Urinary bladder (tissue), 4 donors: ENCODE results near the gene MYLIP. TPM values are rescaled to one million over a fixed set of nuclear protein-coding genes. Genes with fewer than 3 reads are reported as not detected.

Experiments used
- DNase-seq: peaks from one replicate; pipeline ENCODE4 v3.0.0-alpha.2; 2015; ENCODE audit errors: extremely low spot score
- H3K27ac ChIP-seq: one replicate; pipeline ENCODE4 v1.5.1; 2013; ENCODE audit warnings: low read depth, mild to moderate bottlenecking, moderate library complexity
- H3K36me3 ChIP-seq: one replicate; pipeline ENCODE4 v1.6.1; 2013; ENCODE audit warnings: mild to moderate bottlenecking, moderate library complexity; ENCODE audit not compliant: insufficient read depth
- H3K4me1 ChIP-seq: one replicate; pipeline ENCODE4 v1.6.1; 2013; ENCODE audit warnings: mild to moderate bottlenecking, moderate library complexity; ENCODE audit not compliant: insufficient read depth
- H3K4me3 ChIP-seq: one replicate; pipeline ENCODE4 v1.5.1; 2013; ENCODE audit warnings: low read depth, low read length
- WGBS: extraction: QIAGEN DNeasy Blood & Tissue Kit; methylation state at CpG from one replicate; pipeline ENCODE4 v1.1.7; 2013; 5-methylcytosine and 5-hydroxymethylcytosine counted together
- polyA plus RNA-seq: library from polyadenylated mRNA; stranded (reverse); fragments of 200-250 nt; gene quantifications from one replicate; pipeline ENCODE4 v1.2.3, GENCODE V29; 2013
- total RNA-seq: library from RNA; depleted of rRNA; stranded (reverse); fragments of >200 nt; gene quantifications from one replicate; pipeline ENCODE4 v1.2.3, GENCODE V29; 2014
- donor health status: healthy with polysubstance abuse.
- donor health status: healthy.

MYLIP gene
- total and polyA plus RNA-seq, 2 donors, result 40.6 to 53.8 TPM

DNA sequence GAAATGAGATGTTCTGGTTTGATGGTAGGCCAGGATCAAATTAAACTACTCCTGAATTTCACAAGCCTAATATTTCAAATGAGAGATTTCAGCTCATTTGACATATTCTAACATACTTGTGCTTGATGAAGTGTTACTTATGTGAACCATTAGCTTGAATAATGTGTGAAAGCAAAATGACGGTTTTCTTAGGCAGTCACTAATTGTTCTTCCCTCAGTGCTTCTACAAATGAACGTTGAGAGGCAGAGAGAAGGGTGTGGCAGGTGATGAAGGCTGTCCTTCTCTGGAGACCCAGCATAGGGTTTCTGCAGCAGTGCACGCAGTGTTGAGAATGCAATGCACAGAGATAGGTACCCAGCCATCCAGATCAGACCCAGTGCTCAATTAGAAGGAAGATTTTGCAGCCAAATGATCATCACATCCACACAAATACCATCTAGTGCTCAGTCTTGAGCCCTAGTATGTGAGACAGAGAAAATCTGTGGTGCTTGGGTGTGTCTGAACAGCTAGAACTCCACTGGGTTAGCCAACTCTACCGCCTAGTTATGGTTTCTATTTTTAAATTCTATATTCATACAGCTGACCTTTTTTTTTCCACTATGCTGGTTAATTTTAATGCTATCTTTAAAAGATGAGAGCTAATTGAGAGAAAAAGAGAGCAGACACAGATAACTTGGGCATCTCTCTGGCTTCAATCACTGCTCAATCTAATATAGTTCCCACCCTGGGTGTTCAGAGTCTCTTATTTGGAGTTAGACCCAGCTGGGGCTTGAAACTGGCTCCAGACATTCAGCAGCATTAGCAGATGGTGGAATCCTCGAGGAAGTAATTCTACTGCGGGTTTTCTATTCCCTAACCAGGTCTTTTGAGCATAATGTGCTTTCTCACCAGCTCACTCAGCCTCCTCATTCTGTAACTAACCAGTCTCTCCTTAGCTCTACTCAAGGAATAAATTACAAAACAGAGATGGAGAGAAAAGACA is 4.4 kb upstream of the MYLIP start:
- 52% methylated on average over 6 of the region's 6 CpGs for WGBS
- no peak overlapping the region for H3K27ac ChIP-seq
- H3K4me1 ChIP-seq, result no peaks in the 10 kb centered on the region
- no peaks in the 10 kb centered on the region for H3K36me3 ChIP-seq
- H3K4me3 ChIP-seq, result no peak overlapping the region
- no peak for DNase-seq

DNA sequence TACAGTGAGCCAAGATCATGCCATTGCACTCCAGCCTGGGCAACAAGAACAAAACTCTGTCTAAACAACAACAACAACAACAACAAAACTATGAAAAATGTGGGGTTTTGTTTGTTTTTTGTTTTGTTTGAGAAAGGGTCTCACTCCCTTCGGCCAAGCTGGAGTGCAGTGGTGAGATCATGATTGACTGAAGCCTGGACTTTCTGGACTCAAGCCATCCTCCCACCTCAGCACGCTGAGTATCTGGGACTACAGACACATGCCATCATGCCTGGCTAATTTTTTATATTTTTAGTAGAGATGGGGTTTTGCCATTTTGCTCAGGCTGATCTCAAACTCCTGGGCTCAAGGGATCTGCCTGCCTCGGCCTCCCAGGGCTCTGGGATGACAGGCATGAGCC is 2.8 kb upstream of the MYLIP start:
- Histone ChIP-seq H3K27ac (no peak overlapping the region), H3K4me1 (no peaks in the 10 kb centered on the region), H3K36me3 (no peaks in the 10 kb centered on the region), H3K4me3 (no peak overlapping the region)
- 87% methylated on average over 3 of the region's 3 CpGs for WGBS
- DNase-seq, result no peak

DNA sequence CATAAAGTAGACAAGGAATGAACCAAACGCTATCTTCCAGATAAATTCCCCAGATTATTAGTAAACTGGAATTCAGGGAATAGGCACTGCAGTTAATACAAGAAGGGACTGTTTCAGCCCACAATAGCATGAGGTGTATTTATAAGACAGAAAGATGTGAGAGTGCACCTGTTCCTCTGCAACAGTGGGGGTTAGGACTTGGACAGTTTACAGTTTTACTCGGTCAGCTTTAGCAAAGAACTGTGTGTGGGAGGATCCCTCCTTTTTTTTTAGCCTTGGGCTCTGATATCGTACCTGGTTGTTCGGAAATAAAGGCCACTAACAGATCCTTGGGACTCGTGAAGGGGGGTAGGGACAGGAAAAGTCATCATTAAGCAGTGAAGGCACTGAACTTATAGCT is 2.0 kb upstream of the MYLIP start:
- Histone ChIP-seq H3K4me3 (no peak overlapping the region), H3K27ac (no peak overlapping the region), H3K4me1 (no peaks in the 10 kb centered on the region), H3K36me3 (no peaks in the 10 kb centered on the region)
- 83% methylated on average over 5 of the region's 5 CpGs for WGBS
- no peak for DNase-seq

GRCh38 chr6:16127471-16127870 is 1.4 kb upstream of the MYLIP start:
- H3K4me1 ChIP-seq, result no peaks in the 10 kb centered on the region
- 94% methylated on average over 12 of the region's 12 CpGs for WGBS

GRCh38 chr6:16129623-16130401 is 926 bp downstream of the MYLIP start:
- peak overlapping the region; percentile 99 for H3K27ac ChIP-seq
- DNase-seq, result no peak
- peak overlapping the region; percentile 94 for H3K4me3 ChIP-seq
- no peaks in the 10 kb centered on the region for H3K4me1 ChIP-seq
- no peaks in the 10 kb centered on the region for H3K36me3 ChIP-seq
- WGBS, result under 1% methylated on average over 36 of the region's 36 CpGs

More at GRCh38 chr6:16127471-16127870, 1.4 kb upstream of the MYLIP start:
- Histone ChIP-seq H3K36me3 (no peaks in the 10 kb centered on the region), H3K27ac (no peak overlapping the region), H3K4me3 (no peak overlapping the region)
- no peak for DNase-seq

- DNase-seq, result peak; percentile 53
- no peaks in the 10 kb centered on the region for H3K4me1 ChIP-seq
- H3K27ac ChIP-seq, result peak overlapping the region; percentile 99
- H3K4me3 ChIP-seq, result peak overlapping the region; percentile 94
- H3K36me3 ChIP-seq, result no peaks in the 10 kb centered on the region
- 10% methylated on average over 8 of the region's 8 CpGs for WGBS
Observed at GRCh38 chr6:16130437-16130891, 1.6 kb downstream of the MYLIP start.

DNA sequence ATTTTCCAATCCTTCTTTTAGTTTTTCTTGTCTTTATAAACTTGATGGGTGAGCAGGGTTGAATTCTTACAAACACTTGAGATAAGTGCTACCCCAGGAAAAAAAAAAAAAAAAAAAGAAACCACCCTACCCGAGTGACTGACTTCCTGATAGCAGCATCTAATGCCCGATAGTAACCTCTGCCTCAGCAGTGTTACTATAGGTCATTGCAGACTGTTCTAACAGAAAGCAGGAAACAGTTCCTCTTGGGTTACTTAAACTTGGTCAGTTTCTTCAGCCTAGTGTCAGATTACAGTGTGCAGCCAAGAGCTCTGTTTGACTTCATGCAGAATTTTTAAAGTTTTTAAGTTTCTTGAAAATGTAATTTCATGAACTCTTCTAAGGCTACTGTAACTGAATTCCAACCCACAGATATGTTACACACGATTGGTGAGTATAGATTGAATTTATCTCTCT is 2.1 kb downstream of the MYLIP start:
- no peaks in the 10 kb centered on the region for H3K4me1 ChIP-seq
- H3K36me3 ChIP-seq, result no peaks in the 10 kb centered on the region
- WGBS, result under 1% methylated on average over 3 of the region's 3 CpGs
- peak; percentile 59 for DNase-seq
- peak overlapping the region; percentile 99 for H3K27ac ChIP-seq
- H3K4me3 ChIP-seq, result peak overlapping the region; percentile 94

GRCh38 chr6:16132909-16133308 is 4.0 kb downstream of the MYLIP start:
- Histone ChIP-seq H3K4me1 (no peaks in the 10 kb centered on the region), H3K27ac (no peak overlapping the region), H3K36me3 (no peaks in the 10 kb centered on the region), H3K4me3 (no peak overlapping the region)
- DNase-seq, result no peak

DNA sequence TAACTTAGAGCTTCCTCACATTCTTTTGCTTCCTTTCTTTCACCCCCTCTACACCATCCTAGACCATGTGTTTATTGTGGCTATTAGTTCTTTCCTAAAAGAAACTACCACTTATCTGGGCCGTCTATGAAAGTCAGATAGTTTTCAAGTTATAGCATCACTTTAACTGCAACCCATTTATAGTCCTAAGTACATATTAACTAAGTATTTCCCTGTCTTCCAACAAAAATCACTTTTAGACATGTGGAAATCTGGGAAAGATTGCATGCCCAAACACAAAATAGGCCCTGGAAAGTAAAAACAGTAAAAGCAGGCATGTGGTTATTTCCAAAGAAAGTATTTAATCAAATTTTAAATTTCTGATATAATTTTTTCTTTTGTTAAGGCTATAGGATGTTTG is 5.5 kb downstream of the MYLIP start:
- DNase-seq, result no peak
- Histone ChIP-seq H3K4me1 (no peaks in the 10 kb centered on the region), H3K27ac (no peak overlapping the region), H3K4me3 (no peak overlapping the region), H3K36me3 (no peaks in the 10 kb centered on the region)
- WGBS, result 12% methylated on average over 1 of the region's 1 CpG

GRCh38 chr6:16135066-16135465 is 6.2 kb downstream of the MYLIP start:
- no peaks in the 10 kb centered on the region for H3K4me1 ChIP-seq
- H3K4me3 ChIP-seq, result no peak overlapping the region

GRCh38 chr6:16136091-16136490 is 7.2 kb downstream of the MYLIP start:
- DNase-seq, result no peak
- 74% methylated on average over 3 of the region's 3 CpGs for WGBS
- Histone ChIP-seq H3K27ac (no peak overlapping the region), H3K4me3 (no peak overlapping the region), H3K36me3 (no peaks in the 10 kb centered on the region), H3K4me1 (no peaks in the 10 kb centered on the region)

More at GRCh38 chr6:16135066-16135465, 6.2 kb downstream of the MYLIP start:
- no peak for DNase-seq
- H3K27ac ChIP-seq, result no peak overlapping the region
- H3K36me3 ChIP-seq, result no peaks in the 10 kb centered on the region

- DNase-seq, result no peak
- Histone ChIP-seq H3K36me3 (no peaks in the 10 kb centered on the region), H3K4me1 (no peaks in the 10 kb centered on the region), H3K27ac (no peak overlapping the region), H3K4me3 (no peak overlapping the region)
- 19% methylated on average over 5 of the region's 5 CpGs for WGBS
Observed at GRCh38 chr6:16136621-16137450, 8.0 kb downstream of the MYLIP start.

GRCh38 chr6:16137451-16137801 is 8.5 kb downstream of the MYLIP start:
- DNase-seq, result no peak
- H3K4me1 ChIP-seq, result no peaks in the 10 kb centered on the region
- H3K27ac ChIP-seq, result no peak overlapping the region
- peaks cover 1% of the 10 kb centered on the region for H3K36me3 ChIP-seq
- H3K4me3 ChIP-seq, result no peak overlapping the region
